Measurements from ENCODE around the gene PLXNB2. TPM values are rescaled to one million over a fixed set of nuclear protein-coding genes. Genes with fewer than 3 reads are reported as not detected.

Gene PLXNB2
- total RNA-seq, 1 donor from 2014 or later: 362 TPM

DNA sequence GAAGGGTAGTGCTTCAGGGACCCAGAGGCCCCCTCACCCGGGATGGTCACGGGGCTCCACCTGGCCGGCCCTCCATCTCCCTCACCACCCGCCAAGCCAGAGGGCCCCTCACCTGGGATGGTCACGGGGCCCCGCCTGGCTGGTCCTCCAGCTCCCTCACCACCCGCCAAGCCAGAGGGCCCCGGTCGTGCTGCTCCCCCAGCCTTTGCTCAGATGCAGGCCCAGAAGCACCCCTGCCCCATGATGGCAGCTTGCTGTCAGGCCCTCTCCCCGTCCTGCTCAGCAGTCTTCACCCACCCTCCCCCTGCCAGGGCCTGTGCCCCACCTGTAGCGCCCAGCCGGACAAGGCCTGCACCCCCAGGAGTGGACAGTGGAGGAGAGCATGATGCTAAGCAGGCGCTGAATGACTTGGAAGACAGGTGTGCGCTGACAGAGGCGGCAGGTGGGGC, 12.1 kb upstream of the PLXNB2 start:
- Mint-ChIP-seq H3K4me1 (ENCODE audit: unreplicated experiment) (peaks cover 2% of the 10 kb centered on the region), H3K4me3 (ENCODE audit: unreplicated experiment) (no peak overlapping the region), H3K27me3 (ENCODE audit: unreplicated experiment) (no peaks in the 10 kb centered on the region), H3K36me3 (ENCODE audit: unreplicated experiment) (no peaks in the 10 kb centered on the region), H3K9me3 (ENCODE audit: unreplicated experiment) (no peaks in the 10 kb centered on the region), H3K27ac (ENCODE audit: unreplicated experiment) (no peak overlapping the region)
- TF ChIP-seq, protein P1, sequence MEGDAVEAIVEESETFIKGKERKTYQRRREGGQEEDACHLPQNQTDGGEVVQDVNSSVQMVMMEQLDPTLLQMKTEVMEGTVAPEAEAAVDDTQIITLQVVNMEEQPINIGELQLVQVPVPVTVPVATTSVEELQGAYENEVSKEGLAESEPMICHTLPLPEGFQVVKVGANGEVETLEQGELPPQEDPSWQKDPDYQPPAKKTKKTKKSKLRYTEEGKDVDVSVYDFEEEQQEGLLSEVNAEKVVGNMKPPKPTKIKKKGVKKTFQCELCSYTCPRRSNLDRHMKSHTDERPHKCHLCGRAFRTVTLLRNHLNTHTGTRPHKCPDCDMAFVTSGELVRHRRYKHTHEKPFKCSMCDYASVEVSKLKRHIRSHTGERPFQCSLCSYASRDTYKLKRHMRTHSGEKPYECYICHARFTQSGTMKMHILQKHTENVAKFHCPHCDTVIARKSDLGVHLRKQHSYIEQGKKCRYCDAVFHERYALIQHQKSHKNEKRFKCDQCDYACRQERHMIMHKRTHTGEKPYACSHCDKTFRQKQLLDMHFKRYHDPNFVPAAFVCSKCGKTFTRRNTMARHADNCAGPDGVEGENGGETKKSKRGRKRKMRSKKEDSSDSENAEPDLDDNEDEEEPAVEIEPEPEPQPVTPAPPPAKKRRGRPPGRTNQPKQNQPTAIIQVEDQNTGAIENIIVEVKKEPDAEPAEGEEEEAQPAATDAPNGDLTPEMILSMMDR (IDR thresholded peaks at IDR 0.05): no peak
- no peak for DNase-seq (ENCODE audit: extremely low spot score, unreplicated experiment)

DNA sequence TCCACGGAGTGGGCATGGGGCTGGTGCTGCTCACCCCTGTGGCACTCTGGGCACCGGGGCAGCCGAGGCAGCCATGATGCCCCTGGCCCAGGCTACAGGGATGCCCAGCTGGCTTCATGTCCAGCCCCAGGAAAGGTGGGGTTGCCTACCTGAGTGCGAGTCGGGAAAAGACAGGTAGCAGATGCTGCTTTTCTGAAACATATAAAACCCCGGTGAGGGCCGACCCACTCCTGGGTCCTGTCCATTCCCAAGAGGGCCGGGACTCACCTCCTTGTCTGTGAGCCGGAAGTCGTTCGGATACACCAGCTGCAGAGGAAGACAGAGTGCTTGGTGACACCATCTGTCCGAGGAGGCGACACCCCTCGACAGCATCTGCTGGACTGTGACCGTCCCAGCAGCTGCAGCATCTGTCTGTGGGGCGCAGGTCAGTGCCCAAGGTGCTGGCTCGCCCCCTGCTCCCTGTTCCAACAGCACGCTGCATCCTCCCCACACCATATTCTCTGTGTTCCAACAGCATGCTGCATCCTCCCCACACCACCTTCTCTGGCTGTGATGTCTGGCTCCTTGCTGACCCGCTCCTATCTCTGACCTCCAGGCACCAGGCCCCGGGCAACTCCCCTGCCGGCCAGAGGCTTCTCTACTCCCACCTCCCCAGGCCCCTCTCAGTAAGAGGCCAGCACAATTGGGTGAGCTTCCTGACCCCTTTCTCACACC, 11.4 kb upstream of the PLXNB2 start:
- TF ChIP-seq, protein P1 (IDR thresholded peaks at IDR 0.05): no peak
- Mint-ChIP-seq H3K4me3 (ENCODE audit: unreplicated experiment) (no peak overlapping the region), H3K36me3 (ENCODE audit: unreplicated experiment) (no peaks in the 10 kb centered on the region), H3K27ac (ENCODE audit: unreplicated experiment) (no peak overlapping the region), H3K4me1 (ENCODE audit: unreplicated experiment) (peaks cover 2% of the 10 kb centered on the region), H3K9me3 (ENCODE audit: unreplicated experiment) (no peaks in the 10 kb centered on the region), H3K27me3 (ENCODE audit: unreplicated experiment) (no peaks in the 10 kb centered on the region)
- no peak for DNase-seq (ENCODE audit: extremely low spot score, unreplicated experiment)

DNA sequence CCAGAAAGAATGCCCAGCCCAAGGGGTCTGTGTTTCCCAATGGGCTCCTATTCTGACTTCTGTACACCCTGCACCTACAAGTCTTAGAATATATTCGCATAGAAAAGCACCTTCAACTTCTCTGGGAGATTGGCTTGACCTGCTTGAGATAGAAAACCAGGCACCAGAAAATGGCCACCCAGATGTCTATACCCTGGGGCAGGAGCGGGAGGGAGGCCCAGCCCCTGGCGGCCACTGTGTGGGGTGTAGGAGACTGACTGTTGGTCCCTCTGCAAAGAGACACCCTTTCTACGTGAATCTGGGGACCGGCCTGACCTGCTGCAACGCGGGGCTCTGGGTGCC, 10.9 kb upstream of the PLXNB2 start:
- no peak for DNase-seq (ENCODE audit: extremely low spot score, unreplicated experiment)
- no peak overlapping the region for H3K4me3 Mint-ChIP-seq (ENCODE audit: unreplicated experiment)
- peaks cover 2% of the 10 kb centered on the region for H3K4me1 Mint-ChIP-seq (ENCODE audit: unreplicated experiment)

DNA sequence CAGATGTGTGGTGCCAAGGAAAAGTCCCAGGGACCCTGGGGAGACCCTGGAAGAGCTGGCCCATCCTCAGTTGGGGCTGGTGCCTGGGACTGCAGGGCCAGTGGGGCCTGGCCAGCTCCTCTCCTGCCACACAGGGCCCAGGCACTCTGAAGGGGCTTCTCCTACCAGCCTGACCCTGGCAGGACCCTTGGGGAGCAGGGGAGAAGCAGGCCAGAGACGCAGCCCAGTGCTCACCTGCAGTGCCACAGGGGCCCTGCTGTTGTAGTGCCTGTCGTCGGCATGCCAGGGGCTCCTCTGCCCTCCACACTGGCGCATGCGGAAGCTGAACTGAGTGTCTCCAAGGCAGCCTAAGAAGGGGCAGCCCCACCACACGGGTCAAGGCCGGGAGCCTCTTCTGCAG, 10.2 kb upstream of the PLXNB2 start:
- no peak overlapping the region for H3K4me3 Mint-ChIP-seq (ENCODE audit: unreplicated experiment)
- H3K4me1 Mint-ChIP-seq (ENCODE audit: unreplicated experiment): peaks cover 2% of the 10 kb centered on the region
- H3K27me3 Mint-ChIP-seq (ENCODE audit: unreplicated experiment): no peaks in the 10 kb centered on the region
- TF ChIP-seq, protein P1 (IDR thresholded peaks at IDR 0.05): no peak
- H3K36me3 Mint-ChIP-seq (ENCODE audit: unreplicated experiment): no peaks in the 10 kb centered on the region
- no peaks in the 10 kb centered on the region for H3K9me3 Mint-ChIP-seq (ENCODE audit: unreplicated experiment)
- H3K27ac Mint-ChIP-seq (ENCODE audit: unreplicated experiment): no peak overlapping the region
- no peak for DNase-seq (ENCODE audit: extremely low spot score, unreplicated experiment)

More for the DNA sequence above, 10.9 kb upstream of the PLXNB2 start:
- TF ChIP-seq, protein P1 (IDR thresholded peaks at IDR 0.05): no peak
- no peaks in the 10 kb centered on the region for H3K27me3 Mint-ChIP-seq (ENCODE audit: unreplicated experiment)
- no peak overlapping the region for H3K27ac Mint-ChIP-seq (ENCODE audit: unreplicated experiment)
- no peaks in the 10 kb centered on the region for H3K9me3 Mint-ChIP-seq (ENCODE audit: unreplicated experiment)
- no peaks in the 10 kb centered on the region for H3K36me3 Mint-ChIP-seq (ENCODE audit: unreplicated experiment)

DNA sequence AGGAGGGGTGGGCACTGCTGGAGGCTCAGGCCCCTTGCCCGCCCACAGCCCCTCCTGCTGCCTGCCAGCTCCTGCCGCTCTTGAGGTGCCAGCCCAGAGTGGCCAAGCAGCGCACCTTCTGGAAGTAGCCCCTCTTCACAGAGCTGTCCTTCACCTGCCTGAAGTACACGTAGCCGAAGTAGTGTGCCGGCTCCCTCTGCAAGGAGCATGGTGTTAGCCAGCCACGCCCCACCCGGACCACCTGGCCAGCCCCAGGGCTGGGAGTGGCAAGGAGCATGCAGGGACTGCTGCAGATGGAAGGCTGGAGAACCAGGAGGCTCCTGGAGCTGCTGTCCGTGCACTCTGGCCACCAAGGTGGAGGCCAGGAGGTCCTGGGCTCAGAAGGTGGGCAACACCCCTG, 9.7 kb upstream of the PLXNB2 start:
- no peaks in the 10 kb centered on the region for H3K36me3 Mint-ChIP-seq (ENCODE audit: unreplicated experiment)
- H3K27ac Mint-ChIP-seq (ENCODE audit: unreplicated experiment): no peak overlapping the region
- TF ChIP-seq, protein P1 (IDR thresholded peaks at IDR 0.05): no peak
- no peak overlapping the region for H3K4me3 Mint-ChIP-seq (ENCODE audit: unreplicated experiment)
- H3K27me3 Mint-ChIP-seq (ENCODE audit: unreplicated experiment): no peaks in the 10 kb centered on the region
- no peak for DNase-seq (ENCODE audit: extremely low spot score, unreplicated experiment)
- peaks cover 2% of the 10 kb centered on the region for H3K4me1 Mint-ChIP-seq (ENCODE audit: unreplicated experiment)
- no peaks in the 10 kb centered on the region for H3K9me3 Mint-ChIP-seq (ENCODE audit: unreplicated experiment)
